ENCODE measurements around the gene SEPHS1. TPM values are rescaled to one million over a fixed set of nuclear protein-coding genes. Genes with fewer than 3 reads are reported as not detected.

The SEPHS1 gene
- total and polyA plus RNA-seq, 12 donors = 17.6 to 38.9 (median 29.5) TPM

GRCh38 chr10:13328613-13329012, 19.5 kb downstream of the SEPHS1 start:
- H3K36me3 ChIP-seq = peaks cover 0 to 100% (median 42%) of the 10 kb centered on the region in 9 donors
- intact Hi-C loops (cut with DNase I) = no loop called here
- H3K9me3 ChIP-seq = peaks cover 0 to 4% (median 0%) of the 10 kb centered on the region in 11 donors
- ATAC-seq (no peak), DNase-seq (no peak)
- H3K4me3 ChIP-seq = no peak overlapping the region
- H3K27me3 ChIP-seq = no peaks in the 10 kb centered on the region
- TF ChIP-seq CTCF (IDR thresholded peaks at IDR 0.05) = no peak
- WGBS, 2 donors = 84 to 87% methylated on average over 10 of the region's 10 CpGs
- peaks cover 0 to 11% (median 0%) of the 10 kb centered on the region in 9 donors for H3K4me1 ChIP-seq
- no peak overlapping the region for H3K27ac ChIP-seq

GRCh38 chr10:13328126-13328525, 20.0 kb downstream of the SEPHS1 start:
- Histone ChIP-seq H3K9me3 (peaks cover 0 to 4% (median 0%) of the 10 kb centered on the region in 11 donors), H3K27me3 (no peaks in the 10 kb centered on the region), H3K36me3 (peaks cover 0 to 100% (median 41%) of the 10 kb centered on the region in 9 donors), H3K27ac (peak overlapping the region in 2 of 10 donors; percentile 29 to 37), H3K4me3 (no peak overlapping the region), H3K4me1 (peaks cover 0 to 11% (median 0%) of the 10 kb centered on the region in 9 donors)
- intact Hi-C loops (cut with DNase I) = no loop called here
- no peak for DNase-seq
- no peak for TF ChIP-seq CTCF (IDR thresholded peaks at IDR 0.05)
- WGBS, 2 donors = 94 to 97% methylated on average over 5 of the region's 5 CpGs
- no peak for ATAC-seq

- ATAC-seq = peak; percentile 47 to 93 (median 89)
- Histone ChIP-seq H3K4me1 (peaks cover 0 to 11% (median 0%) of the 10 kb centered on the region in 9 donors), H3K9me3 (peaks cover 0 to 4% (median 0%) of the 10 kb centered on the region in 11 donors), H3K36me3 (peaks cover 0 to 100% (median 42%) of the 10 kb centered on the region in 9 donors), H3K4me3 (no peak overlapping the region), H3K27me3 (no peaks in the 10 kb centered on the region), H3K27ac (peak overlapping the region in 2 of 10 donors; percentile 29 to 37)
- intact Hi-C loops (cut with DNase I) = loop anchor here in 1 of 10 donors (1.0 kb wide), 1 partner anchor 11 kb away; no protein-coding TSS in a partner anchor
- TF ChIP-seq CTCF (IDR thresholded peaks at IDR 0.05) = no peak
- 23 to 30% methylated on average over 3 of the region's 3 CpGs for WGBS, 2 donors
- peak in 1 of 2 donors; percentile 42 for DNase-seq
Observed at GRCh38 chr10:13327534-13327933, 20.6 kb downstream of the SEPHS1 start.

- intact Hi-C loops (cut with DNase I) = no loop called here
- DNase-seq = no peak
- H3K4me1 ChIP-seq = peaks cover 0 to 9% (median 0%) of the 10 kb centered on the region in 9 donors
- 95 to 96% methylated on average over 24 of the region's 24 CpGs for WGBS, 2 donors
- no peaks in the 10 kb centered on the region for H3K27me3 ChIP-seq
- ATAC-seq = no peak
- H3K9me3 ChIP-seq = no peaks in the 10 kb centered on the region
- no peak overlapping the region for H3K27ac ChIP-seq
- no peak for TF ChIP-seq CTCF (IDR thresholded peaks at IDR 0.05)
- H3K36me3 ChIP-seq = peaks cover 0 to 100% (median 32%) of the 10 kb centered on the region in 9 donors
- no peak overlapping the region for H3K4me3 ChIP-seq
Observed at GRCh38 chr10:13322615-13323148, 25.4 kb downstream of the SEPHS1 start.
